SK-N-SH (cell line): Measurements from ENCODE around the gene CCDC192. TPM values are rescaled to one million over a fixed set of nuclear protein-coding genes. Genes with fewer than 3 reads are reported as not detected.

Experiments
- CTCF ChIA-PET: fragments of 300-600, 350-600 bp; formaldehyde crosslinking; extraction: SDS; loops from one replicate; lab custom pipeline; 2021; lab: Yijun Ruan, JAX
- POLR2A ChIA-PET: fragments of 350-600 bp; sonication (Branson Sonifier 250); formaldehyde crosslinking; extraction: SDS; loops from one replicate; lab custom pipeline; 2020; ENCODE audit warnings: antibody characterized with exemption, inconsistent platforms; lab: Yijun Ruan, JAX
- DNase-seq: peaks from one replicate; pipeline ENCODE4 v3.0.0; 2012
- H2AFZ ChIP-seq: fragments of 200-600 bp; sonication (generic); 2 replicates; pipeline ENCODE4 v1.8.1; 2016; ENCODE audit warnings: antibody characterized with exemption, mild to moderate bottlenecking, low read depth
- H3F3A ChIP-seq: fragments of 200-600 bp; sonication (generic); replicated peaks from 2 replicates; pipeline ENCODE3; 2016; ENCODE audit warnings: antibody characterized with exemption, mild to moderate bottlenecking; ENCODE audit not compliant: insufficient read depth
- H3K27ac ChIP-seq, 2 experiments: fragments of 200-500 bp in 1 of 2; fragments of 200-600 bp in 1 of 2; sonication (Bioruptor generic) in 1 of 2; sonication (generic), shearing (Covaris generic) in 1 of 2; 2 replicates each; pipeline versions ENCODE4 v1.5.1 to v1.6.1; 2014 to 2016; ENCODE audit warnings: low read depth in 2 of 2, inconsistent platforms in 1 of 2, low read length in 1 of 2, mild to moderate bottlenecking in 1 of 2, mixed read lengths in 1 of 2
- H3K27me3 ChIP-seq: fragments of 200-600 bp; sonication (generic), shearing (Covaris generic); 2 replicates; pipeline ENCODE4 v1.6.1; 2016; ENCODE audit warnings: mixed run types; ENCODE audit not compliant: insufficient read depth
- H3K36me3 ChIP-seq, 2 experiments: fragments of 200-500 bp in 1 of 2; fragments of 200-600 bp in 1 of 2; sonication (Bioruptor generic) in 1 of 2; sonication (generic) in 1 of 2; replicated peaks in 1 of 2; 2 replicates each; pipeline versions ENCODE3 to v1.5.1; 2014 to 2016; ENCODE audit warnings: low read length in 1 of 2, mild to moderate bottlenecking in 1 of 2; ENCODE audit not compliant: insufficient read depth in 2 of 2, control insufficient read depth in 1 of 2
- H3K4me1 ChIP-seq, 2 experiments: fragments of 200-500 bp in 1 of 2; fragments of 200-600 bp in 1 of 2; sonication (Bioruptor generic) in 1 of 2; sonication (generic), shearing (Covaris generic) in 1 of 2; 2 replicates each; pipeline versions ENCODE4 v1.5.1 to v1.6.1; 2014 to 2016; ENCODE audit warnings: low read depth in 1 of 2, low read length in 1 of 2, mixed run types in 1 of 2; ENCODE audit not compliant: insufficient read depth in 2 of 2, control insufficient read depth in 1 of 2
- H3K4me2 ChIP-seq: fragments of 200-600 bp; sonication (generic), shearing (Covaris generic); 2 replicates; pipeline ENCODE4 v1.6.1; 2017; ENCODE audit warnings: mixed run types
- H3K4me3 ChIP-seq, 2 experiments: fragments of 200-500 bp in 1 of 2; fragments of 200-600 bp in 1 of 2; sonication (Bioruptor generic) in 1 of 2; sonication (generic), shearing (Covaris generic) in 1 of 2; 2 replicates each; pipeline versions ENCODE4 v1.5.1 to v1.8.1; 2014 to 2016; ENCODE audit warnings: low read depth in 2 of 2, inconsistent platforms in 1 of 2, low read length in 1 of 2, mild to moderate bottlenecking in 1 of 2, mixed read lengths in 1 of 2, moderate library complexity in 1 of 2
- H3K79me2 ChIP-seq: fragments of 200-600 bp; sonication (generic); 2 replicates; pipeline ENCODE4 v1.8.1; 2017; ENCODE audit warnings: mild to moderate bottlenecking; ENCODE audit not compliant: insufficient read depth
- H3K9ac ChIP-seq: fragments of 200-600 bp; sonication (generic); 2 replicates; pipeline ENCODE4 v1.6.1; 2017; ENCODE audit warnings: mixed run types
- H3K9me2 ChIP-seq: fragments of 200-600 bp; sonication (generic); 2 replicates; pipeline ENCODE4 v1.6.1; 2017; ENCODE audit warnings: mixed run types
- H3K9me3 ChIP-seq: fragments of 200-600 bp; sonication (generic); 2 replicates; pipeline ENCODE4 v1.6.1; 2017; ENCODE audit warnings: mixed run types, mild to moderate bottlenecking, moderate library complexity
- H4K20me1 ChIP-seq: fragments of 200-600 bp; sonication (generic); 2 replicates; pipeline ENCODE4 v1.6.1; 2017; ENCODE audit warnings: mild to moderate bottlenecking, mixed run types; ENCODE audit not compliant: insufficient read depth
- CHD2 ChIP-seq: fragments of 150-350 bp; IDR thresholded peaks from 2 replicates; pipeline ENCODE4 v1.6.1; 2018; ENCODE audit warnings: low read length; ENCODE audit not compliant: partially characterized antibody
- EZH2phosphoT487 ChIP-seq: fragments of 200-600 bp; sonication (generic); IDR thresholded peaks from 2 replicates; pipeline ENCODE4 v1.6.1; 2017; ENCODE audit warnings: low read depth, mixed run types, mild to moderate bottlenecking, antibody characterized with exemption, moderate library complexity, borderline replicate concordance
- FOSL2 ChIP-seq: IDR thresholded peaks from 2 replicates; pipeline ENCODE4 v1.4.0; 2012; ENCODE audit warnings: low read depth, mild to moderate bottlenecking, moderate library complexity, borderline replicate concordance
- FOXJ3 ChIP-seq: sonication (generic); formaldehyde crosslinking; IDR thresholded peaks from 2 replicates; pipeline ENCODE4 v1.5.1; 2020; ENCODE audit warnings: mild to moderate bottlenecking, missing genetic modification reagents
- GATA2 ChIP-seq: sonication (generic); formaldehyde crosslinking; IDR thresholded peaks from 2 replicates; pipeline ENCODE4 v1.5.0; 2020; ENCODE audit warnings: mild to moderate bottlenecking, missing genetic modification reagents
- JUND ChIP-seq: IDR thresholded peaks from 2 replicates; pipeline ENCODE4 v1.4.0; 2012
- MEF2A ChIP-seq: IDR thresholded peaks from 2 replicates; pipeline ENCODE4 v1.4.0; 2012; ENCODE audit warnings: low read depth, borderline replicate concordance
- NFIC ChIP-seq: IDR thresholded peaks from 2 replicates; pipeline ENCODE4 v1.4.0; 2012; ENCODE audit warnings: borderline replicate concordance
- POLR2AphosphoS5 ChIP-seq: IDR thresholded peaks from 2 replicates; pipeline ENCODE4 v1.6.1; 2012; ENCODE audit warnings: low read depth, low read length
- RAD21 ChIP-seq: IDR thresholded peaks from 2 replicates; pipeline ENCODE4 v1.6.1; 2012; ENCODE audit warnings: mild to moderate bottlenecking, low read length
- RFX5 ChIP-seq: IDR thresholded peaks from 2 replicates; pipeline ENCODE4 v1.6.1; 2012; ENCODE audit warnings: mild to moderate bottlenecking, improper control_type of control experiment, low read length
- SMC3 ChIP-seq: IDR thresholded peaks from 2 replicates; pipeline ENCODE4 v1.6.1; 2012; ENCODE audit warnings: low read depth, low read length, improper control_type of control experiment
- TAF1 ChIP-seq: IDR thresholded peaks from 2 replicates; pipeline ENCODE4 v1.6.1; 2012; ENCODE audit warnings: low read depth, mild to moderate bottlenecking, low read length, moderate library complexity, borderline replicate concordance
- TCF12 ChIP-seq: IDR thresholded peaks from 2 replicates; pipeline ENCODE4 v1.4.0; 2012
- TEAD4 ChIP-seq: IDR thresholded peaks from 2 replicates; pipeline ENCODE4 v1.4.0; 2012; ENCODE audit warnings: mild to moderate bottlenecking, borderline replicate concordance; ENCODE audit not compliant: insufficient read depth
- WGBS: methylation state at CpG from one replicate; pipeline ENCODE4 v1.1.6; 2017; ENCODE audit warnings: low lambda C conversion rate; 5-methylcytosine and 5-hydroxymethylcytosine counted together
- polyA plus RNA-seq, 3 experiments: library from polyadenylated mRNA; depleted of rRNA; stranded (reverse); fragments of >200 nt; gene quantifications; 2 replicates each; pipeline ENCODE4 v1.2.3, GENCODE V29; 2012
- TF ChIP-seq, protein P1 (sequence below): IDR thresholded peaks from 2 replicates; pipeline ENCODE4 v1.6.1; 2012; ENCODE audit warnings: mild to moderate bottlenecking, low read depth, low read length, moderate library complexity
- TF ChIP-seq, protein P2 (sequence below): IDR thresholded peaks from 2 replicates; pipeline ENCODE4 v1.4.0; 2012; ENCODE audit warnings: low read depth, borderline replicate concordance
- TF ChIP-seq, protein P3 (sequence below): fragments of 150-350 bp; IDR thresholded peaks from 2 replicates; pipeline ENCODE4 v1.6.1; 2017; ENCODE audit warnings: antibody characterized with exemption, low read length, low read depth, borderline replicate concordance
- TF ChIP-seq, protein P4 (sequence below): fragments of 150-350 bp; IDR thresholded peaks from 2 replicates; pipeline ENCODE4 v1.6.1; 2016; ENCODE audit warnings: mild to moderate bottlenecking, low read depth, low read length
- TF ChIP-seq, protein P5 (sequence below): IDR thresholded peaks from 2 replicates; pipeline ENCODE4 v1.4.0; 2012; ENCODE audit warnings: low read depth

CCDC192 gene
- polyA plus RNA-seq, 1 of the 3 experiments (the other 2 are of a cell fraction): not detected

DNA sequence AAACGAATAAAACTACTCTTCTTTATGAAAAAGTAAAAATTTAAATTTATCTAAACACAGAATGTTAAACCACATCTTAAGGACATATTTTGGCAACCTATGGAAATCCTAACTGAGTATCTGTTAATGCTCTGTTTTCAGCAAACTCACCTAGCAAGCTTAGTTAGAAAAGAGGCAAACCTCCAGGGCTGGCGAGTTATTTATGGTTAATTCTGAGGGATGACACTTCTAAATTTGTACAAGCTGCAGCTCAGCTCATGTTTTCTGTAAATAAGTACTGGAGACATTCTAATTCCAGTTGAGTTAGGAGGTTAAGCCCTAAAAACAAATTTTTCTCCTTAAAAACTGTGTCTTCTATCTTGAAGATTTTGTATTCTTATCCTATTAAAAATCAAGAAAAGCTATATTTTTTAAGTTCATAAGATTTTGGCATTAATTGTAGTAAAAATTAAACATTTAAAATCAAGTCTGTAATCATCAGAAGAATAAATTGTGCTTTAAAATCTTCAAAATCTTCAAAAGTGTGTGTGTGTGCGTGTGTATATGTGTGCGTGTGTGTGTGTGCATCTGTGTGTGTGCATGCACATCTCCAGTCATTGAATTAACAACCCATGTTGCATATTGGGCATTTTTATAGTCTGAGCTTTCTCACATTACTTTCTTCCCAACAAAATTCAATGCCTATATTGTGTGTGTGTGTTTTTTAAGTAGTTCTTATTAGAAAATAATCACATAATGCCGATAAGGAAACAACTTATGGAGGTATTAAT is 127.8 kb downstream of the CCDC192 start:
- H3K9me2 ChIP-seq: no peaks in the 10 kb centered on the region
- DNase-seq: no peak
- WGBS: 82% methylated on average over 5 of the region's 5 CpGs
- no peaks in the 10 kb centered on the region for H3K9me3 ChIP-seq
- POLR2A ChIA-PET: no interaction called here
- no peaks in the 10 kb centered on the region for H4K20me1 ChIP-seq
- no peaks in the 10 kb centered on the region for H3K79me2 ChIP-seq
- CTCF ChIA-PET: interaction anchor here (0.7 kb wide), 1 partner anchor 1273 kb away, joined by 3 read pairs; no protein-coding TSS in a partner anchor
- TF ChIP-seq TCF12 (no peak), CHD2 (no peak), TAF1 (no peak), JUND (no peak)
- no peak overlapping the region for H3K4me3 ChIP-seq
- no peak overlapping the region for H3K9ac ChIP-seq
- peaks cover 3% of the 10 kb centered on the region for H3F3A ChIP-seq
- no peak overlapping the region for H3K4me2 ChIP-seq
- H3K27me3 ChIP-seq: no peaks in the 10 kb centered on the region
- H3K27ac ChIP-seq: no peak overlapping the region
- H3K36me3 ChIP-seq: no peaks in the 10 kb centered on the region
- H2AFZ ChIP-seq: no peak overlapping the region
- H3K4me1 ChIP-seq: 0 out of 4 replicates have a peak, but pooled peaks cover 0 to 3% of the 10 kb centered on the region in 2 experiments

DNA sequence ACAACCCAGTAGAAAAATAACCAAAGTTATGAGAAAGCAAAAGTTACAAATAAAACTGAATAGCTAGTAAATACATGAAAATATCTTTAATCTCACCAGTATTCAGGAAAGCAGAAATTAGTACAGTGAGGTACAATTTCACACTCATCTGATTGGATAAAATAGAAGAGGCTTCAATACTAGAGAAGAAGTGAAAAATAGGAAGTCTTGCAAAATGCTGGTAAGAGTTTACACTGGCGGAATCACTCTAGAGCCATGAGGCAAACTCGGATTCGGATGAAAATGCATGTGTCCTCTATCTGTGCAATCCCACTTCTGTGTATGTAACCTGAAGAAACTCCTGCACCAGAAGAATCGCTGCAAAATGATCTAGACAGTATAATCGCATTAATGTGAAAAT is 128.9 kb downstream of the CCDC192 start:
- H3K9me3 ChIP-seq: no peaks in the 10 kb centered on the region
- H3K9ac ChIP-seq: no peak overlapping the region
- TF ChIP-seq, protein P1, sequence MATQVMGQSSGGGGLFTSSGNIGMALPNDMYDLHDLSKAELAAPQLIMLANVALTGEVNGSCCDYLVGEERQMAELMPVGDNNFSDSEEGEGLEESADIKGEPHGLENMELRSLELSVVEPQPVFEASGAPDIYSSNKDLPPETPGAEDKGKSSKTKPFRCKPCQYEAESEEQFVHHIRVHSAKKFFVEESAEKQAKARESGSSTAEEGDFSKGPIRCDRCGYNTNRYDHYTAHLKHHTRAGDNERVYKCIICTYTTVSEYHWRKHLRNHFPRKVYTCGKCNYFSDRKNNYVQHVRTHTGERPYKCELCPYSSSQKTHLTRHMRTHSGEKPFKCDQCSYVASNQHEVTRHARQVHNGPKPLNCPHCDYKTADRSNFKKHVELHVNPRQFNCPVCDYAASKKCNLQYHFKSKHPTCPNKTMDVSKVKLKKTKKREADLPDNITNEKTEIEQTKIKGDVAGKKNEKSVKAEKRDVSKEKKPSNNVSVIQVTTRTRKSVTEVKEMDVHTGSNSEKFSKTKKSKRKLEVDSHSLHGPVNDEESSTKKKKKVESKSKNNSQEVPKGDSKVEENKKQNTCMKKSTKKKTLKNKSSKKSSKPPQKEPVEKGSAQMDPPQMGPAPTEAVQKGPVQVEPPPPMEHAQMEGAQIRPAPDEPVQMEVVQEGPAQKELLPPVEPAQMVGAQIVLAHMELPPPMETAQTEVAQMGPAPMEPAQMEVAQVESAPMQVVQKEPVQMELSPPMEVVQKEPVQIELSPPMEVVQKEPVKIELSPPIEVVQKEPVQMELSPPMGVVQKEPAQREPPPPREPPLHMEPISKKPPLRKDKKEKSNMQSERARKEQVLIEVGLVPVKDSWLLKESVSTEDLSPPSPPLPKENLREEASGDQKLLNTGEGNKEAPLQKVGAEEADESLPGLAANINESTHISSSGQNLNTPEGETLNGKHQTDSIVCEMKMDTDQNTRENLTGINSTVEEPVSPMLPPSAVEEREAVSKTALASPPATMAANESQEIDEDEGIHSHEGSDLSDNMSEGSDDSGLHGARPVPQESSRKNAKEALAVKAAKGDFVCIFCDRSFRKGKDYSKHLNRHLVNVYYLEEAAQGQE: no peak
- TF ChIP-seq NFIC (no peak), EZH2phosphoT487 (no peak), FOSL2 (no peak), POLR2AphosphoS5 (no peak), RFX5 (no peak), TEAD4 (no peak), GATA2 (CRISPR knock-in tag) (no peak), TCF12 (no peak), FOXJ3 (CRISPR knock-in tag) (no peak), SMC3 (no peak), MEF2A (no peak), RAD21 (no peak)
- TF ChIP-seq, protein P2, sequence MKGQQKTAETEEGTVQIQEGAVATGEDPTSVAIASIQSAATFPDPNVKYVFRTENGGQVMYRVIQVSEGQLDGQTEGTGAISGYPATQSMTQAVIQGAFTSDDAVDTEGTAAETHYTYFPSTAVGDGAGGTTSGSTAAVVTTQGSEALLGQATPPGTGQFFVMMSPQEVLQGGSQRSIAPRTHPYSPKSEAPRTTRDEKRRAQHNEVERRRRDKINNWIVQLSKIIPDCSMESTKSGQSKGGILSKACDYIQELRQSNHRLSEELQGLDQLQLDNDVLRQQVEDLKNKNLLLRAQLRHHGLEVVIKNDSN: no peak
- TF ChIP-seq, protein P3, sequence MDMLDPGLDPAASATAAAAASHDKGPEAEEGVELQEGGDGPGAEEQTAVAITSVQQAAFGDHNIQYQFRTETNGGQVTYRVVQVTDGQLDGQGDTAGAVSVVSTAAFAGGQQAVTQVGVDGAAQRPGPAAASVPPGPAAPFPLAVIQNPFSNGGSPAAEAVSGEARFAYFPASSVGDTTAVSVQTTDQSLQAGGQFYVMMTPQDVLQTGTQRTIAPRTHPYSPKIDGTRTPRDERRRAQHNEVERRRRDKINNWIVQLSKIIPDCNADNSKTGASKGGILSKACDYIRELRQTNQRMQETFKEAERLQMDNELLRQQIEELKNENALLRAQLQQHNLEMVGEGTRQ: no peak
- TF ChIP-seq, protein P4, sequence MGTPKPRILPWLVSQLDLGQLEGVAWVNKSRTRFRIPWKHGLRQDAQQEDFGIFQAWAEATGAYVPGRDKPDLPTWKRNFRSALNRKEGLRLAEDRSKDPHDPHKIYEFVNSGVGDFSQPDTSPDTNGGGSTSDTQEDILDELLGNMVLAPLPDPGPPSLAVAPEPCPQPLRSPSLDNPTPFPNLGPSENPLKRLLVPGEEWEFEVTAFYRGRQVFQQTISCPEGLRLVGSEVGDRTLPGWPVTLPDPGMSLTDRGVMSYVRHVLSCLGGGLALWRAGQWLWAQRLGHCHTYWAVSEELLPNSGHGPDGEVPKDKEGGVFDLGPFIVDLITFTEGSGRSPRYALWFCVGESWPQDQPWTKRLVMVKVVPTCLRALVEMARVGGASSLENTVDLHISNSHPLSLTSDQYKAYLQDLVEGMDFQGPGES: no peak
- TF ChIP-seq, protein P5, sequence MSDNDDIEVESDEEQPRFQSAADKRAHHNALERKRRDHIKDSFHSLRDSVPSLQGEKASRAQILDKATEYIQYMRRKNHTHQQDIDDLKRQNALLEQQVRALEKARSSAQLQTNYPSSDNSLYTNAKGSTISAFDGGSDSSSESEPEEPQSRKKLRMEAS: no peak
- no peak overlapping the region for H3K27ac ChIP-seq
- no peak overlapping the region for H2AFZ ChIP-seq
- H3K4me3 ChIP-seq: no peak overlapping the region
- H3K4me2 ChIP-seq: no peak overlapping the region
- H3K9me2 ChIP-seq: no peaks in the 10 kb centered on the region
- no peaks in the 10 kb centered on the region for H3K27me3 ChIP-seq
- H4K20me1 ChIP-seq: no peaks in the 10 kb centered on the region
- DNase-seq: no peak
- ChIA-PET POLR2A (no interaction called here), CTCF (no interaction called here)
- WGBS: 79% methylated on average over 5 of the region's 5 CpGs
- H3K4me1 ChIP-seq: 0 out of 4 replicates have a peak, but pooled peaks cover 0 to 2% of the 10 kb centered on the region in 2 experiments
- H3K79me2 ChIP-seq: no peaks in the 10 kb centered on the region
- no peaks in the 10 kb centered on the region for H3F3A ChIP-seq
- H3K36me3 ChIP-seq: no peaks in the 10 kb centered on the region
